GM08714 (cell line): ENCODE data around the gene PDE4D.
"Not testable (repeated sequence)": the region's sequence is repeated elsewhere in the genome, so short reads cannot be mapped to it uniquely, and the experiment has no call there.

Source experiments
- H3K4me3 ChIP-seq: fragments of 200-500 bp; sonication (Bioruptor generic); 2 replicates; pipeline ENCODE4 v1.5.1; 2014; ENCODE audit warnings: mild to moderate bottlenecking, low read length, inconsistent platforms
- ZNF274 ChIP-seq: IDR thresholded peaks from 2 replicates; pipeline ENCODE4 v1.6.1; 2012; ENCODE audit warnings: mild to moderate bottlenecking, low read depth, low read length

Gene PDE4D

DNA sequence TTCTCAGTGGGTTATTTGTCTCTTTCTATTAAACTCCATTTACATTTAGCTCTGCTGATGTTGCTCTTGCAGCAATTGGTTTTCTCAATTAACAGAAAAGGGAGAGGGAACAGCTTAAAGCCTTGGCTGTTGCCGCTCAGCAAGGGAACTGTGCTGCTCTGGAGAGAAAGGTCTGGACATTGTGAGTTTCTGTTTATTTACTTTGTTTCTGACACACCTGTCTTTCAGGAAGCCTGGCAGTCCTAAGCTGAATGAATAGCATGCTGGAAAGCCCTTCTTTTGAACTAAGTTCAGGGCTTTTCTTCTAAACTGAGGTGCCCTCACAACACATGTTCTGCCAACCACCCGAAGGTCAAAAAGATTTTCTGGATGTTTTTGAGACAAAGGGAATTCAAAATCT lies 491.9 kb downstream of the PDE4D start:
- TF ChIP-seq ZNF274, result no peak
- no peak overlapping the region for H3K4me3 ChIP-seq

DNA sequence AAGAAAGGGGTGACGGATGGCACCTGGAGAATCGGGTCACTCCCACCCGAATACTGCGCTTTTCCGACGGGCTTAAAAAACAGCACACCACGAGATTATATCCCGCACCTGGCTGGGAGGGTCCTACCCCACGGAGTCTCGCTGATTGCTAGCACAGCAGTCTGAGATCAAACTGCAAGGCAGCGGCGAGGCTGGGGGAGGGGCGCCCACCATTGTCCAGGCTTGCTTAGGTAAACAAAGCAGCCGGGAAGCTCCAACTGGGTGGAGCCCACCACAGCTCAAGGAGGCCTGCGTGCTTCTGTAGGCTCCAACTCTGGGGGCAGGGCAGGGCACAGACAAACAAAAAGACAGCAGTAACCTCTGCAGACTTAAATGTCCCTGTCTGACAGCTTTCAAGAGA lies 498.6 kb downstream of the PDE4D start:
- H3K4me3 ChIP-seq, result not testable (repeated sequence)

DNA sequence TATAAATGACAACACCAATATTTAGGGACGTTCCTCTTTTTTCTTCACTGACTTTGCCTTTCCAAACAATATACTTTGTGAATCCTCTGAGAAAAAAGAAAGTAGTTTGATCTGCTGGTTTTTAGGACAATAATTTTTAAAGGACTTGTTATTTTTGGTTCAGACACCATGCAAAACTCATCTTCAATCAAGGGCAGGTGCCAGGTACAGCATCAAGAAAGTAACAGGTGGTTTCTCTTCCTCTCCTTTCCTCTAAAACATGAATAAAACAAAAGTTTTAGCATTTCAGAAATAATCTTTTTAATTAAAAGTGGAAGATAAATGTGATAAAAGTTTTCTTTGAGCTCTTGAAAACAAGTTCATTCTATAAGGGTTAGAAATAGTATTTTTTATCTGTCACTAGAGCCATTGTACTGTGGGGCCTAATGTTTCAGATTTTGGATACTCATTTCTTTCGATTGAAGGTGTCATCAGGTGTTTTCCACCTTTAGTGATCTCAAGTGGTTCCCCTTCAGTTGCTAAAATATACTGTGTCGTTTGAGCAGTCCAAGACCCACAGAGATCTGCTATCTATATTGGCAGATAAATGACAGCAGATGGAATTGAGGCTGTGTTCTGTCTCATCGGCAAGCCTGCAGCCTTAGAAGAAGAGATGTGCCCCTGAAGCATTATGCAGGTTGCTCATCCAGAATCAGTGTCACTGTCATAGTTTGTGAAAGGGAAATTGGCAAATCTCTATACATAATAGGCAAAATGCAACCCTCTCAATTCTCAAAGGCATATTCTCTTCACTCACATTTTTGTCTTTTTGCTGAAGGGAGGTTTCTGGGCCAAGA lies 499.7 kb downstream of the PDE4D start:
- TF ChIP-seq ZNF274, result no peak
- H3K4me3 ChIP-seq, result no peak overlapping the region

DNA sequence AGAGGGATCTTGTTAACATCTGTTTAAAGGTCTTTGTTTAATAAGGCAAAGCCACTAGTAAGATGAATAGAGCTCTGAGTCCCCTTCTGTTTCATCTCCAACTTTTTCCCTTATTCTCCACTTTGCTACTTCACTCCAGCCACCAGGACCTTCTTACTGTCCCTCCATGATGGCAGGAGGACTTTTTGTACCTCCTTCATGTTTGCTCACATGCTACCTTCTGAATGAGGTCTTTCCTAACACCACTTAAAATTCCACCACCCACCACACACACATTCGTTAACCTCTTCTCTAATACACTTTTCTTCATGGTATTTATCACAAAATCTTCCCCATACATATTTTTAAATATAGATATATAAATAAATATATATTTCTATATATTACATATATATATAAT lies 501.9 kb downstream of the PDE4D start:
- no peak overlapping the region for H3K4me3 ChIP-seq
- no peak for TF ChIP-seq ZNF274

DNA sequence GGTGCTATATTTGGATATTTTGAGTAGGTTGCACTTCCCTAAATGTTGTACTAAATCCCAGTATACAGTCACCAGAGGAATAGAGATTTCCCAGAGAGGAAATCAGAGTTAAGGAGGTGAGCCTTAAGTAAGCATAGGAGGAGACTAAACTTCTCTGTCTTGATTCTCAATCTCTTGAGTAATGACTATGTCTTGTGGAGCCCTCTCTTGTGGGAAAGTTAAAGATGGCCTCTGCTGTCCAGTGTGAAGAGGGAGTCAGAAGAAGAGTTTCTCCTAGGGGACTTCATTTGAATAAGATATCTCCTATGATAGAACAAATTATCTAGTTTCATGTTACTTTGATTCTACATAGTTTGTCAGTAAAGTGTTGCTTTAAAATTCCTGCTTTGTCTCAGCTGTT lies 502.5 kb downstream of the PDE4D start:
- TF ChIP-seq ZNF274, result no peak
- no peak overlapping the region for H3K4me3 ChIP-seq

DNA sequence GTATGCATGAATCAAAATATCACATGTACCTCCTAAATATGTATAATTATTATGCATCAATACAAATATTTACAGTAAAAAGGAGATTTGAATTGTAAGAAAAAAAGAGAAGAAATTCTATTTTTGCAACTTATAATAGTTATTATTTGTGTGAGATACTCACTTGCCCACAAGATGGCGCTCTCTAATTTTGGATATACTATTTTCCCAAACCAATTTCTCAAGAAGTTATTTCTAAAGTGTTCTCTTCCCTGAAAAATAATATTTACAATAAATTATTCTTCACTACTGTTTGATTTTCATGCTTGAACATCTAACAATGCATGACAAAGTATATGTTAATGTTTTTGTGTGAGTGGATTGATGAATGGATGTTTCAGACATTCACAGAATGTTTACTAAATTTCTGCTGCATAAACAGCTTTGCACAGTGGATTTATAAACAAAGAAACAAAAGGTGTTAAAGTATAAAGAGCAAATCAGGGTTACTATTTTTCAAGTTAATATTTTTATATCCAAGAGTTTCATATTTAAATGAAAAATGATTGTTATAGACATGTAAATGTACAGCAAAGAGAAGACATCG lies 503.4 kb downstream of the PDE4D start:
- TF ChIP-seq ZNF274, result no peak
- no peak overlapping the region for H3K4me3 ChIP-seq

DNA sequence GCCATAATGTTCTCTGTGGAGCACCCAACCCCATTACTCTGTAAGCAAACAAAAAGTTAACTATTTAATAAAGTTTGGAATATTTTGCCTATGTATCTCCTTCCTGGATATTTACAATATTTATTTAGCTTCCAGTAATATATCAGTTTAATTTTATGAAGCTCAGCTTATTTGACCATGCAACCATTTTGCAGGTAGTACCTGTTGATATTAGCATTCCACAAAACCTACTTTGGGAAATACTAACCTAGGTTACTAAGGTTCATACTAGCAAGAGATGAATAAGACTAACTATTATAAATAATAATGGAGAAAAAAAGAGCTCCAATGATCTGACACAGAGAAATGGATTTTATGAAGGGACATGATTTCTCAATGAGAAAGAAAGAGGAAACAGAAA lies 506.4 kb downstream of the PDE4D start:
- TF ChIP-seq ZNF274, result no peak
- H3K4me3 ChIP-seq, result no peak overlapping the region

DNA sequence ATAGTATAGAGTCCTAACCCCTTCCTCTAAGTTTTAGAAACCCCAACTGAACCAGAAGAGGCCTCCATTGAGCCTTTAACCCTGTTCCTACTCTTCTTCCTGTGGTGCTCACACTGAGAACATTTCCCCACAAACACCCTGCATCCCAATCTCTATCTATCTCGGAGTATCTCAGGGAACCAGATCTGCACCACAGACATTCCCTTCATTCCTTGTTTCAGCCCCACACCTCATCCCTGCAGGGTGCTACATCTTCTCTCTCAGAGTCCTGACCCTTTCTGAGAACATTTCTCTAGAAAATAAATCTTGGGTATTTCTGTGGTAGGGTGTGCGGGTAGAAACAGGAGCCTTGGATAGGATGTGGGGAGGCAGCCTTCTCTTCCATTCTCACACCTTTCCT lies 507.8 kb downstream of the PDE4D start:
- no peak for TF ChIP-seq ZNF274
- H3K4me3 ChIP-seq, result no peak overlapping the region

DNA sequence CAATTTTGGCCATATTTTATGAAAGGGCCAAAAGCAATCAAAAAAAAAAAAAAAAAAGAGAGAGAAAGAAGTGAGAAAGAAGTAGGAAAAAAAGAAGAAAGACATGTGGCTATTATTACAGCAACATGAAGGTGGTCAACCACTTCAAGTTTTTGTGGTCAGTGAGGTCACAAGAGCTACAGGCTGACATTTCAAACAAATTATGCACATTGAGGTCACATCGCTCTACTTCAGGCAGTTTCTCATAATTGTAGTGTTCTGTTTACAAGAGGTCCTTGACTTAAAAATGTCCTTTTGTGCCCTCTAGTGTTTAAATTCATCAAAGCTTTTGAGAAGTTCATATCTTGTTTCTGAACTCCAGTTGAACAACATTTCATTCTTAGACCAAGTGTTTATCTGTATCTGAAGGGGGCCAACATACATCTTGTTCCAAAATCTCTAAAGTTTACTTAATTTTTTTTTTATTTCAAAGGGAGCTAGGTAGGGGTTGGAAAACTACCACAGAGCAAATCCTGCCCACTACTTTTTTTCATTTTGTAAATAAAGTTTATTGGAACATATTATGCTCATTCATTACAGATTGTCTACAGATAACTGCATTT lies 513.1 kb downstream of the PDE4D start:
- no peak overlapping the region for H3K4me3 ChIP-seq
- TF ChIP-seq ZNF274, result no peak

DNA sequence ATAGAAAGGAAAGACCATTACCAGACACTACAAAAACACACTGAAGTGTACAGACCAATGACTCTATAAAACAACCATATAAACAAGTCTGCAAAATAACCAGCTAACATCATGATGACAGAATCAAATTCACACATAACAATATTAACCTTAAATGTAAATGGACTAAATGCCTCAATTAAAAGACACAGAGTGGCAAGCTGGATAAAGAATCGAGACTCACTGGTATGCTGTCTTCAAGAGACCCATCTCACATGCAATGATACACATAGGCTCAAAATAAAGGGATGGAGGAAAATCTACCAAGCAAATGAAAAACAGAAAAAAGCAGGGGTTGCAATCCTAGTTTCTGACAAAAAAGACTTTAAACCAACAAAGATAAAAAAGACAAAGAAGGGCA lies 519.5 kb downstream of the PDE4D start:
- H3K4me3 ChIP-seq, result not testable (repeated sequence)

DNA sequence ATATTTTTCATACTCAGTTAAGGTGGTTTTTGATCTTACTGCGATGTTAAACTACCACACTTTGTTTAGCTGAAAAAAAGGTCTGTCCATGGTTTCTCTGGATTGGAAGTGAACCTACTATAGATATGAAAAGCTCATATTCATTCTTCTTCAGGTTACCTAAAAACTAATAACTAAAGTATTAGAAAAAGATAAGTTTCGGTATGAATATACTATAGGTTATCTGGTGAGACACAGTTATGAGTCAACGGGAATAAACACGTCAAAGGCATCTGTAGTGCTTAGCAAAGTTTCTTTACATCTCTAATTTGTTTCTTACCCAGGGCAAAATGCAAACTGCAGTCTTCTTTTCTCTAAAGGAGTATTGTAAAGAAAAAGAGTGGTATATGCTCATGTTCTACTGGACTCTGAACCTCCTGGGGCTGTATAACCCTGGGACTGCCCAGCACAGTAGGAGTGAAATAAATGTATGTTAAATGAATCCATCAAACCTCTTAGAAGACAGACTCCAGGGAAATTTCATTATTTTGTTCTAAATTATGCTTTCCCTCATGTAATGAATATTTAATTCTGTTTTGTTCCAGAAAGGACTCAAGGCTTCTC lies 521.9 kb downstream of the PDE4D start:
- TF ChIP-seq ZNF274, result no peak
- no peak overlapping the region for H3K4me3 ChIP-seq

DNA sequence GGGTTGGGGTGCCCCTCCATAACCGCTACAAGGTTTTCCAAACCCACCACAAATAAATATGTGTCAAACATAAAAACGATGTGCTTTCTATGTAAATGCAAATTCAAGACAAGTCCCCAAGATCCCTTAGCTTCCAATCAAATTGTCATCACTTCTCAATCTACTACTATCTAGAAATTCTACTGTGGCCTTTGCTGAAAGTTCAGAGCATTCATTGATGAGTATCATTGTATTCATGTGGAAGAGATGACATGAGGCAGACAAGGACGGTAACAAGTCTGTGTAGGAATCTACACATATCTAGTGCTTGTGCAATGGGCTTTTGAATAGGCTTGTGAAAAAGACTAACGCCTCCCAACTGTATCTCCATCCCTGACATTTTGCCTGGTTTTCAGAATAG lies 524.6 kb downstream of the PDE4D start:
- no peak for TF ChIP-seq ZNF274
- H3K4me3 ChIP-seq, result no peak overlapping the region

DNA sequence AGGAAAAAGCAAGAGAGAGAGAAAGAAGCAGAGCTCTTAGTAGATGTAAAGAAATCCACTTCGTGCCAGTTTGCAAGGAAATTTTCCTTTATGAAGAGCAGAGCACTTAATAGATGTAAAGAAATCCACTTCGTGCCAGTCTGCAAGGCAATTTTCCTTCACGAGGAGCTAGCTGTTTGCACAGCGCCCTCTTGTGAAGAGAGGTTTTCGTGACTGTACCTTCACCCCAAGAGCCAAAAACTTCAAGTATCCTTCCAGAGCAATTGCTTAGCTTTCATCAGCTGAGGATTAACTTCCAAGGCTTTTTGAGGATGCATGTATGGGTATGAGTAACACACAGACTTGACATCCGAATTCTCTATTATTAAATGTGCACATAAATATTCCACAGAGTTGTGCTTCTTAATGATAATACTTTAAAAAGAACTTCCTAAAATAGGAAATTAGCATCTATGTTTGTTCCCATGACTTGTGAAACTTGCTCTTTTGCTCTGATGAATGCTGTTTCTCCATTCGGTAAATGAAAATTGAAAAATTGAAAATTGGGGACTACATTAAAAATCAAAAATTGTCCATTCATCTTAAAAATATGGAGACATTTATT lies 525.6 kb downstream of the PDE4D start:
- H3K4me3 ChIP-seq, result no peak overlapping the region

DNA sequence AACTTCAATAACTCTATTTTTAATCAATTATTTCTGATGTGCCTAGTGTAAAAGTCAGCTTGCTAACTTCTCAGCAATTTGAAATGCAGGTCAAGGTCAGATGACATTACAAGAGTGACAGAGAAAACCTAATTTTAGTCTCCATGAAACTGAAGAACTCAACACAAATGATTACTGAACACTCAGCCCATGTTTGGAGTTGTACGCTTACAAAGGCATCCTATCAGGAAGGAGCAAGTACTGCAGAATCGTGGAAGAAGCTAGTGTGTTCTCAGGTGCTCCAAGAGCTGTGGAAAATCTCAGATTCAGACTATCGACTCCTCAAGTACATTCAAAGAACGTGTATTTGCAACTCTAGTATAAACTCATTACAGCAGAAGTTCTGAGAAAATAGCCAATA lies 526.7 kb downstream of the PDE4D start:
- H3K4me3 ChIP-seq, result no peak overlapping the region
- no peak for TF ChIP-seq ZNF274

More for the DNA sequence above, 525.6 kb downstream of the PDE4D start:
- no peak for TF ChIP-seq ZNF274

DNA sequence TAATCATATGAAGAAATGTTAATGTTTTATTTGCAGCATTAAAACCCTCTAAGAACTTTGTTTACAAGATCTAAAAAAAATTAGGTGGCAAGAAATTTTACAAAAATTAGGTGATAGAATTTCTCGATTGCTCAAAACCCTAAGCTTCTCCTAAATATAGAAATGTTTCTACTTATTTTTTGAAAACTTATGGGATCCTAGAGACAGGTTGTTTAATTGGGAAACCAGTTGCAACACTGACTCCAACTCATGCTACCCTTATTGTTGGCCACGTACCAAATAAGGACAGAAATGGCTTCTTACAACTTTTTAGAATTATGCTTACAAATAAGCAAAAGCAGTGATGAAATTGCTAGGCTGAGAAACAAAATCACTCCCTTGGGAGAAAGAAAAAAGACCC lies 531.1 kb downstream of the PDE4D start:
- no peak for TF ChIP-seq ZNF274
- no peak overlapping the region for H3K4me3 ChIP-seq
